Smooth muscle cell (in vitro differentiated cells): ENCODE data around the gene TNFRSF9. TPM values are rescaled to one million over a fixed set of nuclear protein-coding genes. Genes with fewer than 3 reads are reported as not detected.

ENCODE experiments used
- DNase-seq: peaks from one replicate; lab custom pipeline; 2025; ENCODE audit not compliant: unreplicated experiment; lab: John Stamatoyannopoulos, UW
- H2AFZ ChIP-seq: fragments of 200-600 bp; sonication (generic); 2 replicates; pipeline ENCODE4 v1.6.0; 2016; ENCODE audit warnings: antibody characterized with exemption, low read depth, mild to moderate bottlenecking
- H3F3A ChIP-seq: fragments of 200-600 bp; sonication (generic); 2 replicates; pipeline ENCODE4 v1.6.0; 2017; ENCODE audit warnings: antibody characterized with exemption, low read depth
- H3K27ac ChIP-seq: fragments of 200-600 bp; sonication (generic); 2 replicates; pipeline ENCODE4 v1.5.1; 2016; ENCODE audit warnings: low read depth, mild to moderate bottlenecking
- H3K27me3 ChIP-seq: fragments of 200-600 bp; sonication (generic); 2 replicates; pipeline ENCODE4 v1.6.1; 2016; ENCODE audit warnings: low read depth, mild to moderate bottlenecking
- H3K36me3 ChIP-seq: fragments of 200-600 bp; sonication (generic); 2 replicates; pipeline ENCODE4 v1.5.1; 2016; ENCODE audit warnings: low read depth
- H3K4me1 ChIP-seq: fragments of 200-600 bp; sonication (generic); 2 replicates; pipeline ENCODE4 v1.5.1; 2016; ENCODE audit warnings: low read depth
- H3K4me2 ChIP-seq: fragments of 200-600 bp; sonication (generic); 2 replicates; pipeline ENCODE4 v1.6.0; 2016; ENCODE audit warnings: mild to moderate bottlenecking
- H3K4me3 ChIP-seq: fragments of 200-600 bp; sonication (generic); 2 replicates; pipeline ENCODE4 v1.5.1; 2016; ENCODE audit warnings: mild to moderate bottlenecking
- H3K79me2 ChIP-seq: fragments of 200-600 bp; sonication (generic); 2 replicates; pipeline ENCODE4 v1.6.0; 2016; ENCODE audit warnings: low read depth, mild to moderate bottlenecking
- H3K9ac ChIP-seq: fragments of 200-600 bp; sonication (generic); 2 replicates; pipeline ENCODE4 v1.6.0; 2016; ENCODE audit warnings: low read depth
- H3K9me3 ChIP-seq: fragments of 200-600 bp; sonication (generic); replicated peaks from 2 replicates; pipeline ENCODE4 v1.5.1; 2016; ENCODE audit warnings: low read depth
- H4K20me1 ChIP-seq: fragments of 200-600 bp; sonication (generic); 2 replicates; pipeline ENCODE4 v1.6.0; 2016; ENCODE audit warnings: low read depth
- WGBS: methylation state at CpG from one replicate; pipeline ENCODE4 v1.1.7; 2016; ENCODE audit warnings: low lambda C conversion rate; 5-methylcytosine and 5-hydroxymethylcytosine counted together
- polyA plus RNA-seq: library from polyadenylated mRNA; unstranded; fragments of >200 nt; fragmentation: Nextera tagmentation; extraction: Ambion mirVana; gene quantifications from 2 replicates; pipeline ENCODE4 v1.2.1, GENCODE V29; 2016
- total RNA-seq: library from RNA; depleted of rRNA; stranded (reverse); fragments of >200 nt; gene quantifications from 2 replicates; pipeline ENCODE4 v1.2.3, GENCODE V29; 2014
- TF ChIP-seq, protein P1 (sequence below): fragments of 200-600 bp; sonication (generic); IDR thresholded peaks from 2 replicates; pipeline ENCODE4 v1.5.1; 2017; ENCODE audit warnings: borderline replicate concordance, mild to moderate bottlenecking, antibody characterized with exemption; ENCODE audit not compliant: insufficient read depth, poor library complexity, severe bottlenecking

The TNFRSF9 gene
- total and polyA plus RNA-seq, 2 experiments from 2014 or later, result 0.09 to 0.45 TPM

DNA sequence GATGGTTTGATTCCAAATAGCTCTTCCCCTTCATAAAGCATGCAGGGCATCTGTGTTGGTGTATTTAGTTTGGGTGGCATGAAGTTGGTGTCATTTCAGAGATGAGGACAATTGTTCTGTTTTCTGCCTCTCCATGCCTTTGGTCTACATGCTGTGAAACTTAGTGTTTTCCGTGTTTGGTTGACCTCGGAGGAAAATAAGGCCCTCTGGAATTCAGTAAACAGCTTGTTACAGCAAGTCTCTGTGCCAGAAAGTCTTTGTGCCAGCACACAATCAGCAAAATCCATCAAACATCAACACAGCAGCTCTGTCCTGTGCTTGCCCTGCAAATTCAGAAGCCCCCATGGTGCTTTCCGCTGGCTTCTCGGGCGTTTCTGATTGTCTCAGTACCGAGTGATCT lies 30.4 kb upstream of the TNFRSF9 start:
- H3K4me3 ChIP-seq, result no peak overlapping the region
- no peak overlapping the region for H3K4me2 ChIP-seq
- TF ChIP-seq, protein P1, sequence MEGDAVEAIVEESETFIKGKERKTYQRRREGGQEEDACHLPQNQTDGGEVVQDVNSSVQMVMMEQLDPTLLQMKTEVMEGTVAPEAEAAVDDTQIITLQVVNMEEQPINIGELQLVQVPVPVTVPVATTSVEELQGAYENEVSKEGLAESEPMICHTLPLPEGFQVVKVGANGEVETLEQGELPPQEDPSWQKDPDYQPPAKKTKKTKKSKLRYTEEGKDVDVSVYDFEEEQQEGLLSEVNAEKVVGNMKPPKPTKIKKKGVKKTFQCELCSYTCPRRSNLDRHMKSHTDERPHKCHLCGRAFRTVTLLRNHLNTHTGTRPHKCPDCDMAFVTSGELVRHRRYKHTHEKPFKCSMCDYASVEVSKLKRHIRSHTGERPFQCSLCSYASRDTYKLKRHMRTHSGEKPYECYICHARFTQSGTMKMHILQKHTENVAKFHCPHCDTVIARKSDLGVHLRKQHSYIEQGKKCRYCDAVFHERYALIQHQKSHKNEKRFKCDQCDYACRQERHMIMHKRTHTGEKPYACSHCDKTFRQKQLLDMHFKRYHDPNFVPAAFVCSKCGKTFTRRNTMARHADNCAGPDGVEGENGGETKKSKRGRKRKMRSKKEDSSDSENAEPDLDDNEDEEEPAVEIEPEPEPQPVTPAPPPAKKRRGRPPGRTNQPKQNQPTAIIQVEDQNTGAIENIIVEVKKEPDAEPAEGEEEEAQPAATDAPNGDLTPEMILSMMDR, result no peak
- no peaks in the 10 kb centered on the region for H3K9me3 ChIP-seq
- H3K9ac ChIP-seq, result no peak overlapping the region
- no peaks in the 10 kb centered on the region for H3K4me1 ChIP-seq
- DNase-seq, result no peak
- 97% methylated on average over 6 of the region's 6 CpGs for WGBS
- peaks cover 64% of the 10 kb centered on the region for H4K20me1 ChIP-seq
- H3K27ac ChIP-seq, result no peak overlapping the region
- no peaks in the 10 kb centered on the region for H3F3A ChIP-seq
- H3K79me2 ChIP-seq, result peaks cover 36% of the 10 kb centered on the region
- H3K27me3 ChIP-seq, result no peaks in the 10 kb centered on the region
- H3K36me3 ChIP-seq, result peaks cover 23% of the 10 kb centered on the region
- no peak overlapping the region for H2AFZ ChIP-seq

DNA sequence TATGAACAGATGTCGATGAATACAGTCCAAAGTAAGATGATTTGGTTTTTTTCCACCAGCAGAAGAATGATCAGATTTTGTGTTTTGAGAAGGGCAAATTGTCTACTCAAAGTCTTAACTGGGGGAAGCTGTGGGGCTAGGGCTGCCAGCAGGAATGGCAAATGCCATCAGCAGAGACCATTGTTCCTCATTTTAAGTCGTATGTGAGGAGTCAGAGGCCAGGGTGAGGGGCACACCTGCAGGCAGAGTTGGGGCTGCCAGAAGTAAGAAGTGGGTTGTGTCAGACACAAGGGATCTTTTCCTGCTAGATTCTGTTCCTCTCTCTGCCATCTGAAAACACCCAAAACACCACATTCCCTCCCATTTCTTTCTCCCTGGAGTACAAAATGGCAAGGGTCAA lies 29.6 kb upstream of the TNFRSF9 start:
- H3K36me3 ChIP-seq, result peaks cover 23% of the 10 kb centered on the region
- WGBS, result 95% methylated on average over 2 of the region's 2 CpGs

GRCh38 chr1:7967651-7968050 lies 27.0 kb upstream of the TNFRSF9 start:
- Histone ChIP-seq H3K27ac (no peak overlapping the region), H2AFZ (no peak overlapping the region), H3F3A (no peaks in the 10 kb centered on the region), H4K20me1 (peaks cover 45% of the 10 kb centered on the region), H3K36me3 (peaks cover 33% of the 10 kb centered on the region), H3K4me2 (no peak overlapping the region), H3K9ac (no peak overlapping the region), H3K79me2 (peaks cover 63% of the 10 kb centered on the region), H3K9me3 (no peaks in the 10 kb centered on the region), H3K27me3 (no peaks in the 10 kb centered on the region), H3K4me3 (no peak overlapping the region), H3K4me1 (peaks cover 3% of the 10 kb centered on the region)
- DNase-seq, result no peak
- 97% methylated on average over 4 of the region's 4 CpGs for WGBS
- TF ChIP-seq, protein P1, result no peak

More for the DNA sequence above, 29.6 kb upstream of the TNFRSF9 start:
- H3K4me1 ChIP-seq, result no peaks in the 10 kb centered on the region
- H3K79me2 ChIP-seq, result peaks cover 37% of the 10 kb centered on the region
- no peak overlapping the region for H2AFZ ChIP-seq
- no peaks in the 10 kb centered on the region for H3K9me3 ChIP-seq
- H3K4me2 ChIP-seq, result no peak overlapping the region
- H3F3A ChIP-seq, result no peaks in the 10 kb centered on the region
- TF ChIP-seq, protein P1, result no peak
- no peak overlapping the region for H3K4me3 ChIP-seq
- H3K9ac ChIP-seq, result no peak overlapping the region
- H3K27me3 ChIP-seq, result no peaks in the 10 kb centered on the region
- H4K20me1 ChIP-seq, result peaks cover 57% of the 10 kb centered on the region
- no peak overlapping the region for H3K27ac ChIP-seq
- DNase-seq, result no peak

DNA sequence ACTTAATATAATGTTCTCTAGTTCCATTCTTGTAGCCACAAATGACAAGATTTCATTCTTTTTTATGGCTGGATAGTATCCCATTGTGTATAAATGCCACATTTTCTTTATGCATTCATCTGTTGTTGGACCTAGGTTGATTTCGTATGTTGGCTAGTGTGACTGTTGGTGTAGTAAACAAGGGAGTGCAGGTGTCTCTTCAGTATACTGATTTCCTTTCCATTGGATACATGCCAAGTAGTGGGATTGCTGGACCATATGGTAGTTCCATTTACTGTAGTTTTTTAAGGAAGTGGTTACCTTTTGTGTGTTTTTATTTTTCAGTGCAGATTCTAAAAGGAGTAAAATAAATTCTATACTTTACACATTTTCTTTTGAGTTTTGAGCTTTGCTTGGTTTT lies 26.6 kb upstream of the TNFRSF9 start:
- Histone ChIP-seq H4K20me1 (peaks cover 41% of the 10 kb centered on the region), H3K4me3 (no peak overlapping the region), H3K36me3 (peaks cover 33% of the 10 kb centered on the region), H3F3A (no peaks in the 10 kb centered on the region), H3K27ac (no peak overlapping the region), H3K27me3 (no peaks in the 10 kb centered on the region), H3K4me1 (peaks cover 8% of the 10 kb centered on the region), H3K9ac (no peak overlapping the region), H3K9me3 (no peaks in the 10 kb centered on the region), H3K79me2 (peaks cover 64% of the 10 kb centered on the region), H2AFZ (no peak overlapping the region), H3K4me2 (no peak overlapping the region)
- no peak for DNase-seq
- WGBS, result 89% methylated on average over 1 of the region's 1 CpG
- TF ChIP-seq, protein P1, result no peak
